WTC11 (cell line): ENCODE measurements around the gene ZNF362. TPM values are rescaled to one million over a fixed set of nuclear protein-coding genes. Genes with fewer than 3 reads are reported as not detected.

ENCODE experiments used
- ATAC-seq: fragments of 200-7000 bp; cut with Tn5 transposase; 2 replicates; pipeline ENCODE4 v1.10.0; 2021; ENCODE audit warnings: mild to moderate bottlenecking, moderate library complexity
- CTCF ChIA-PET: fragments of 300-600 bp; sonication (Branson Sonifier 250); formaldehyde crosslinking; loops from one replicate; lab custom pipeline; 2021; ENCODE audit warnings: antibody characterized with exemption; lab: Charles Lee
- POLR2A ChIA-PET: fragments of 350-600 bp; sonication (Branson Sonifier 250); formaldehyde crosslinking; loops from one replicate; lab custom pipeline; 2021; ENCODE audit warnings: antibody characterized with exemption; lab: Charles Lee
- DNase-seq: peaks from one replicate; pipeline ENCODE4 v3.0.0; 2021; ENCODE audit warnings: low spot score
- H3K27ac Mint-ChIP-seq: 2 replicates; pipeline ENCODE4 v1.8.0; 2021; ENCODE audit warnings: mixed read lengths
- H3K27me3 Mint-ChIP-seq: 2 replicates; pipeline ENCODE4 v1.8.0; 2021; ENCODE audit warnings: low read depth, mild to moderate bottlenecking, moderate library complexity, mixed read lengths
- H3K36me3 Mint-ChIP-seq: 2 replicates; pipeline ENCODE4 v1.8.0; 2021; ENCODE audit warnings: mixed read lengths
- H3K4me1 Mint-ChIP-seq: 2 replicates; pipeline ENCODE4 v1.8.0; 2022; ENCODE audit warnings: mixed read lengths
- H3K4me3 Mint-ChIP-seq: 2 replicates; pipeline ENCODE4 v1.8.0; 2021; ENCODE audit warnings: mild to moderate bottlenecking, moderate library complexity, mixed read lengths
- H3K9me3 Mint-ChIP-seq: 2 replicates; pipeline ENCODE4 v1.8.0; 2021; ENCODE audit warnings: mixed read lengths
- ATF3 ChIP-seq: sonication (generic); formaldehyde crosslinking; conservative IDR thresholded peaks from 2 replicates; pipeline ENCODE4 v1.8.1; 2022; ENCODE audit warnings: mild to moderate bottlenecking, missing genetic modification reagents
- ATF6 ChIP-seq: sonication (generic); formaldehyde crosslinking; IDR thresholded peaks from 2 replicates; pipeline ENCODE4 v1.8.1; 2023; ENCODE audit warnings: mild to moderate bottlenecking, missing genetic modification reagents
- E2F1 ChIP-seq: sonication (generic); formaldehyde crosslinking; IDR thresholded peaks from 2 replicates; pipeline ENCODE4 v1.8.0; 2022; ENCODE audit warnings: mild to moderate bottlenecking, missing genetic modification reagents
- EMX1 ChIP-seq: fragments of 250-450 bp; sonication (Bioruptor Pico); IDR thresholded peaks from 2 replicates; pipeline ENCODE4 v1.8.0; 2021; ENCODE audit warnings: mild to moderate bottlenecking
- FOXP1 ChIP-seq: sonication (generic); formaldehyde crosslinking; IDR thresholded peaks from 2 replicates; pipeline ENCODE4 v1.8.0; 2022; ENCODE audit warnings: missing genetic modification reagents, mild to moderate bottlenecking, moderate library complexity, borderline replicate concordance
- FOXP4 ChIP-seq: sonication (generic); formaldehyde crosslinking; IDR thresholded peaks from 2 replicates; pipeline ENCODE4 v1.8.0; 2022; ENCODE audit warnings: mild to moderate bottlenecking, missing genetic modification reagents
- GABPB1 ChIP-seq: sonication (generic); formaldehyde crosslinking; IDR thresholded peaks from 2 replicates; pipeline ENCODE4 v1.8.1; 2023; ENCODE audit warnings: mild to moderate bottlenecking, missing genetic modification reagents
- PRDM15 ChIP-seq: sonication (generic); formaldehyde crosslinking; IDR thresholded peaks from 2 replicates; pipeline ENCODE4 v1.8.0; 2022; ENCODE audit warnings: missing genetic modification reagents
- ZNF121 ChIP-seq: sonication (generic); formaldehyde crosslinking; IDR thresholded peaks from 2 replicates; pipeline ENCODE4 v1.8.0; 2023; ENCODE audit warnings: missing genetic modification reagents
- ZNF423 ChIP-seq: fragments of 250-450 bp; sonication (Bioruptor Pico); IDR thresholded peaks from 2 replicates; pipeline ENCODE4 v2.1.2; 2022; ENCODE audit warnings: mild to moderate bottlenecking, moderate library complexity
- ZNF425 ChIP-seq: fragments of 250-450 bp; sonication (Bioruptor Pico); conservative IDR thresholded peaks from 2 replicates; pipeline ENCODE4 v1.9.0; 2021; ENCODE audit warnings: mild to moderate bottlenecking
- total RNA-seq: library from RNA; stranded (reverse); gene quantifications from 3 replicates; pipeline ENCODE4 v1.2.3, GENCODE V29; 2021
- TF ChIP-seq, protein P1 (sequence below): sonication (generic); formaldehyde crosslinking; IDR thresholded peaks from 2 replicates; pipeline ENCODE4 v1.8.1; 2022; ENCODE audit warnings: low read depth, mild to moderate bottlenecking, moderate library complexity, missing genetic modification reagents, borderline replicate concordance

Gene ZNF362
- total RNA-seq, 1 experiment from 2014 or later, result 24.2 TPM

GRCh38 chr1:33286451-33287185 is 30.3 kb downstream of the ZNF362 start:
- CTCF ChIA-PET, result no interaction called here
- no peak for ATAC-seq
- Mint-ChIP-seq H3K36me3 (peaks cover 26% of the 10 kb centered on the region), H3K9me3 (peaks cover 3% of the 10 kb centered on the region; the same call in 1 of the 2 replicates), H3K4me1 (no peaks in the 10 kb centered on the region), H3K4me3 (no peak overlapping the region), H3K27ac (no peak overlapping the region)
- POLR2A ChIA-PET, result no interaction called here
- TF ChIP-seq FOXP4 (CRISPR knock-in tag), result no peak
- TF ChIP-seq, all 79 proteins: peak for 0
- no peak for DNase-seq
- H3K27me3 Mint-ChIP-seq, result no peaks in the 10 kb centered on the region

DNA sequence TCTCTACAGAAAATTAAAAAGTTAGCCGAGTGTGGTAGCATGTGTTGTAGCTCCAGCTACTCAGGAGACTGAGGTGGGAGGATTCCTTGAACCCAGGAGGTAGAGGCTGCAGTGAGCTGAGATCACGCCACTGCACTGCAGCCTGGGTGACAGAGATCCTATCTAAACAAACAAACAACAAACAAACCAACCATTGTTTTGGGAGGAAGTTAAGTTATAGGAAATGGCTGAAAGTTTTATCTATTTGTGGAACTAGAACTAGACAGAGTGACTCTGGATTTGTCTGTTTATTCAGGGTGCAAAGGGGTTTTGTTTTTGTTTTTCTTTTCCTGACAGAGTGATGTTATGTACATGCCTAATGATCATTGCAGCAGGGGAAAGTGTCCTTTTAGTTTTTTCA is 31.0 kb downstream of the ZNF362 start:
- H3K36me3 Mint-ChIP-seq, result peaks cover 20% of the 10 kb centered on the region
- H3K27me3 Mint-ChIP-seq, result no peaks in the 10 kb centered on the region
- no peaks in the 10 kb centered on the region for H3K4me1 Mint-ChIP-seq
- TF ChIP-seq ATF6 (CRISPR knock-in tag) (no peak), EMX1 (CRISPR knock-in tag) (no peak), ATF3 (CRISPR knock-in tag) (no peak)
- TF ChIP-seq, all 79 proteins: peak for 0
- Mint-ChIP-seq H3K4me3 (no peak overlapping the region), H3K9me3 (peaks cover 3% of the 10 kb centered on the region; the same call in 1 of the 2 replicates), H3K27ac (no peak overlapping the region)
- ChIA-PET CTCF (no interaction called here), POLR2A (no interaction called here)
- DNase-seq (no peak), ATAC-seq (no peak)

DNA sequence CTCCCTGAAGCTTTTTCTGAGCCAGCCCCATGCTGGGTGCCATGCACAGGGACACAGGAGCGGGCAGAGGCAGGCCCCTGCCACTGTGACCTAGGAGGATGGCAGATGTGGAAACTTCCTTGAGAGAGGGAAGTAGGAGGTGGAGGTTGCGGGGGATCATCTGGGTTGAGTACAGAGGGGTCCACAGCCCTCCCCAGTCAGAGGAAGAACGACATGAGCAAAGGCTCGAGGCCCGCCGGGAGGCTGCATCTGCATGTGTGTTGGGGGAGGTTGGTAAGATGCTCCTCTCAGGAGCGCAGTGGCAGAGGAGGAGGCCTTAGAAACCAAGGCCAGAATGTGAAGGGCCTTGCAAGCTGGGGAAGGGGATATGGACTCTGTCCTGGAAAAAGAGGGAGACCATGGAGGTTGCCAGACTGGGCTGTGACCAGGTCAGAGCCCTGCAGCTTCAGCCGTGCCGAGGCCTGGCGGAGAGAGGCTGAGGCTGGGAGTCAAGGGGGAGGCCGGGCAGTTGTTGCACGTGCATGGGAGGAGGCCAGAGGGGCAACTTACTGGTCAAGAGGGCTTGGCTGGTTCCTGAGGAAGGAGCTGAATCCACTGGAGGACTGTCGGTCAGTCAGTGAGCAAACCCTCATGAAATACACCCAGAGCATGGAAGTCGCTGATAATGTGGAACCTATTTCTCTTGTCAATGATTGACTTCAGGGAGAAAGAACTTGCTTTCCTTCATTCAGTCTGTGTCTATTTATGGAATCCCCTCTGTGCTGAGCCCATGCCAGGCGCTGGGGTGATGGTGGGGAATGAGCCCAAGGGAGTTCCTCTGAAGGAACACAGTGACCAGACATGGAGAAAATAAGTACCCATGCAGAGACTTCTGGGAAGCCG is 32.9 kb downstream of the ZNF362 start:
- H3K9me3 Mint-ChIP-seq, result peaks cover 3% of the 10 kb centered on the region; the same call in 1 of the 2 replicates
- TF ChIP-seq, protein P1, sequence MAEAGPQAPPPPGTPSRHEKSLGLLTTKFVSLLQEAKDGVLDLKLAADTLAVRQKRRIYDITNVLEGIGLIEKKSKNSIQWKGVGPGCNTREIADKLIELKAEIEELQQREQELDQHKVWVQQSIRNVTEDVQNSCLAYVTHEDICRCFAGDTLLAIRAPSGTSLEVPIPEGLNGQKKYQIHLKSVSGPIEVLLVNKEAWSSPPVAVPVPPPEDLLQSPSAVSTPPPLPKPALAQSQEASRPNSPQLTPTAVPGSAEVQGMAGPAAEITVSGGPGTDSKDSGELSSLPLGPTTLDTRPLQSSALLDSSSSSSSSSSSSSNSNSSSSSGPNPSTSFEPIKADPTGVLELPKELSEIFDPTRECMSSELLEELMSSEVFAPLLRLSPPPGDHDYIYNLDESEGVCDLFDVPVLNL (CRISPR knock-in tag), result no peak
- TF ChIP-seq ZNF425 (CRISPR knock-in tag) (no peak), ZNF121 (no peak), E2F1 (no peak), GABPB1 (CRISPR knock-in tag) (no peak), PRDM15 (no peak), FOXP1 (no peak), FOXP4 (CRISPR knock-in tag) (no peak), ZNF423 (CRISPR knock-in tag) (no peak)

More for the DNA sequence above, 32.9 kb downstream of the ZNF362 start:
- ChIA-PET CTCF (no interaction called here), POLR2A (interaction anchor here (0.6 kb wide), 1 partner anchor 16 kb away, joined by 4 read pairs; no protein-coding TSS in a partner anchor)
- no peaks in the 10 kb centered on the region for H3K27me3 Mint-ChIP-seq
- H3K27ac Mint-ChIP-seq, result no peak overlapping the region
- ATAC-seq (no peak), DNase-seq (no peak)
- H3K4me1 Mint-ChIP-seq, result no peaks in the 10 kb centered on the region
- no peak overlapping the region for H3K4me3 Mint-ChIP-seq
- H3K36me3 Mint-ChIP-seq, result peaks cover 14% of the 10 kb centered on the region
